ENCODE data around the gene SNIP1. TPM values are rescaled to one million over a fixed set of nuclear protein-coding genes. Genes with fewer than 3 reads are reported as not detected.

SNIP1 gene
- total RNA-seq, 1 donor from 2014 or later: 20.1 TPM

GRCh38 chr1:37575692-37576091 lies 21.6 kb upstream of the SNIP1 start:
- Mint-ChIP-seq H3K4me1 (ENCODE audit: low read depth, unreplicated experiment) (no peaks in the 10 kb centered on the region), H3K9me3 (ENCODE audit: unreplicated experiment) (no peaks in the 10 kb centered on the region), H3K36me3 (ENCODE audit: unreplicated experiment) (no peaks in the 10 kb centered on the region), H3K27me3 (ENCODE audit: unreplicated experiment) (no peaks in the 10 kb centered on the region), H3K4me3 (ENCODE audit: unreplicated experiment) (no peak overlapping the region), H3K27ac (ENCODE audit: unreplicated experiment) (no peak overlapping the region)
- TF ChIP-seq CTCF (IDR thresholded peaks at IDR 0.05; ENCODE audit: partially characterized antibody, unreplicated experiment): no peak
- no peak for DNase-seq

DNA sequence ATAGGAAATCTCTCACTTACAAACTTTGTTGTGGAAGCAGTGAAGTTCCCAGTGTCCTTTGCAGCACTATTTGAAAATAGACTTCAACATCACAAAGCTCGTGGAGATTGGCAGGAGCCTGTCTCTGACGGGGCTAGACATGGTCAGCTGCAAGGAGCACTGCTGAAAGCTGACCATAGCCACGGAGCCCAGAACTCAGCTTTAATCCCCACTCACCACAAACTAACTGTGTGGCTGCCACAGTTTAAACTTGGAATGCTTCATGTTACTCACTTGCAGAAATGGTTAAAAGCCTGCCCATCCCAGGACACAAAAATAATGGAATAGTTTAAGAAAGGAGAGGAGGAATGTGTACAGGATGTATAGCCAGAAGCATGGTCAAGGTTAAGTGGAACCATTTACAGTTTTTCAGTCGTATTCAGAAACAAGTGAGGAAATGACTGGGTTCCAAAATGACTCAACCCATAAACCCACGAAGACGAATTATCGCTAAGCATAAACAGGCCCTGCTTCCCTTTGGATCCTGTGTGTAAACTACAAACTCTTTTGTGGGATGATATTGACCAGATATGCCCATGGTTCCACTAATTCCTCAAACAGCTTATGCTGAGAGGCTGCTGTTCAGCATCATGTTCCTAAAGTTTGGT lies 20.9 kb upstream of the SNIP1 start:
- Mint-ChIP-seq H3K27ac (ENCODE audit: unreplicated experiment) (no peak overlapping the region), H3K9me3 (ENCODE audit: unreplicated experiment) (no peaks in the 10 kb centered on the region), H3K27me3 (ENCODE audit: unreplicated experiment) (no peaks in the 10 kb centered on the region), H3K4me1 (ENCODE audit: low read depth, unreplicated experiment) (no peaks in the 10 kb centered on the region), H3K4me3 (ENCODE audit: unreplicated experiment) (no peak overlapping the region), H3K36me3 (ENCODE audit: unreplicated experiment) (no peaks in the 10 kb centered on the region)
- no peak for DNase-seq
- TF ChIP-seq CTCF (IDR thresholded peaks at IDR 0.05; ENCODE audit: partially characterized antibody, unreplicated experiment): no peak

DNA sequence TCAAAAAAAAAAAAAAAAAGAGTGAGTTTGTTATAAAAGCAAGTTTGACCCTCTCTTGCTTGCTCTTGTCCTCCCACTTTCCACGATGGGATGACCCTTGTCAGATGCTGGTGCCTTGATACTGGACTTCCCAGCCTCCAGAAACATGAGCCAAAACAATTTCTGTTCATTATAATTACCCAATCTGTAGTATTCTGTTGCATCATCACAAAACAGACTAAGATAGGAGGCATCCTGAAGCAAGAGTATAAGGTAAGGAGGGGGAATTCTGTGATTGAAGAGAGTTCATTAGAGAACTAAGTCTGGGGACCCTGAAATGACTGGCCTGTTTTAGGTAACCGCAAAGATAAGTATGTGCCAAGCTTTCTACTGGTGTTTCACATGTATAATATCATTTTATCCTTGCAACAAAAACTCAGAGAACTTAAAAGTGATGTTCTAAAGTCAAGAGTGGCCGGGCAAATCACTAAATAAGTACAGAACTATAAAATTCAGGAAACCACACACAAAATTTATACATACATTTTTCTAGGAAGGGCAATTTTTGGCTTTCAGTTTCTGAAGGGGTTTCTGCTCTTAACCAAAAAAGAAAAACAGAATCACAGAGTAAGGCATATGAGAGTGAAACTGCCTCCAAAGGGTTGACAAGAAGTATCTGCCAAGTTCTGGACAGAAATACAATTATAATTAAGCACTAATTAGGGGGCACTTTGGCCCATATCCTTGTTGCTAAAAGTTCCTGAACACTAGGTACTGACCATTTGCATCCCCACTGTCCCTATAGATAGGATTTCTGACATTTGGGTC lies 16.6 kb upstream of the SNIP1 start:
- Mint-ChIP-seq H3K4me1 (ENCODE audit: low read depth, unreplicated experiment) (no peaks in the 10 kb centered on the region), H3K27ac (ENCODE audit: unreplicated experiment) (no peak overlapping the region), H3K4me3 (ENCODE audit: unreplicated experiment) (no peak overlapping the region), H3K27me3 (ENCODE audit: unreplicated experiment) (peaks cover 3% of the 10 kb centered on the region), H3K36me3 (ENCODE audit: unreplicated experiment) (no peaks in the 10 kb centered on the region), H3K9me3 (ENCODE audit: unreplicated experiment) (no peaks in the 10 kb centered on the region)
- no peak for TF ChIP-seq CTCF (IDR thresholded peaks at IDR 0.05; ENCODE audit: partially characterized antibody, unreplicated experiment)
- DNase-seq: no peak

- TF ChIP-seq CTCF (IDR thresholded peaks at IDR 0.05; ENCODE audit: partially characterized antibody, unreplicated experiment): no peak
- H3K27me3 Mint-ChIP-seq (ENCODE audit: unreplicated experiment): peaks cover 3% of the 10 kb centered on the region
- H3K36me3 Mint-ChIP-seq (ENCODE audit: unreplicated experiment): no peaks in the 10 kb centered on the region
- no peak overlapping the region for H3K27ac Mint-ChIP-seq (ENCODE audit: unreplicated experiment)
- H3K4me3 Mint-ChIP-seq (ENCODE audit: unreplicated experiment): no peak overlapping the region
- no peaks in the 10 kb centered on the region for H3K4me1 Mint-ChIP-seq (ENCODE audit: low read depth, unreplicated experiment)
- no peaks in the 10 kb centered on the region for H3K9me3 Mint-ChIP-seq (ENCODE audit: unreplicated experiment)
- DNase-seq: no peak
Measured at GRCh38 chr1:37567023-37567422, 12.9 kb upstream of the SNIP1 start.

- Mint-ChIP-seq H3K27ac (ENCODE audit: unreplicated experiment) (no peak overlapping the region), H3K4me1 (ENCODE audit: low read depth, unreplicated experiment) (no peaks in the 10 kb centered on the region), H3K9me3 (ENCODE audit: unreplicated experiment) (peaks cover 5% of the 10 kb centered on the region), H3K27me3 (ENCODE audit: unreplicated experiment) (peaks cover 3% of the 10 kb centered on the region), H3K4me3 (ENCODE audit: unreplicated experiment) (no peak overlapping the region), H3K36me3 (ENCODE audit: unreplicated experiment) (no peaks in the 10 kb centered on the region)
- DNase-seq: no peak
- no peak for TF ChIP-seq CTCF (IDR thresholded peaks at IDR 0.05; ENCODE audit: partially characterized antibody, unreplicated experiment)
Measured at GRCh38 chr1:37564892-37565291, 10.8 kb upstream of the SNIP1 start.

Measured in glutamatergic neuron (in vitro differentiated cells).